Parathyroid adenoma (tissue), 2 donors: Measurements from ENCODE around the gene LPP.

Experiments
- H2AFZ ChIP-seq: fragments of 300-600 bp; sonication (generic); one replicate; pipeline ENCODE4 v1.7.0; 2017; ENCODE audit warnings: antibody characterized with exemption, mild to moderate bottlenecking
- H3K27ac ChIP-seq: fragments of 300-600 bp; sonication (generic); one replicate; pipeline ENCODE4 v1.7.0; 2017
- H3K27me3 ChIP-seq: fragments of 300-600 bp; sonication (generic); one replicate; pipeline ENCODE4 v1.7.0; 2017; ENCODE audit warnings: low read length; ENCODE audit not compliant: control insufficient read depth, insufficient read depth
- H3K36me3 ChIP-seq: fragments of 300-600 bp; sonication (generic); one replicate; pipeline ENCODE4 v1.7.0; 2017; ENCODE audit warnings: low read length; ENCODE audit not compliant: control insufficient read depth, insufficient read depth
- H3K4me1 ChIP-seq: fragments of 300-600 bp; sonication (generic); one replicate; pipeline ENCODE4 v1.7.0; 2017; ENCODE audit warnings: control low read depth
- H3K4me2 ChIP-seq: fragments of 300-600 bp; sonication (generic); one replicate; pipeline ENCODE4 v1.7.0; 2017; ENCODE audit warnings: low read length
- H3K4me3 ChIP-seq: fragments of 300-600 bp; sonication (generic); one replicate; pipeline ENCODE4 v1.7.0; 2017; ENCODE audit warnings: low read depth, low read length
- H3K79me2 ChIP-seq: fragments of 300-600 bp; sonication (generic); one replicate; pipeline ENCODE4 v1.7.0; 2017; ENCODE audit warnings: control low read depth
- H3K9ac ChIP-seq: fragments of 300-600 bp; sonication (generic); one replicate; pipeline ENCODE4 v1.7.0; 2017; ENCODE audit warnings: mild to moderate bottlenecking
- H3K9me3 ChIP-seq: fragments of 300-600 bp; sonication (generic); one replicate; pipeline ENCODE4 v1.7.0; 2017; ENCODE audit warnings: low read length; ENCODE audit not compliant: control insufficient read depth
- CTCF ChIP-seq: fragments of 300-600 bp; sonication (generic); IDR thresholded peaks from one replicate; pipeline ENCODE4 v1.7.0; 2017; ENCODE audit warnings: antibody characterized with exemption, mild to moderate bottlenecking
- donor health status: primary hyperparathyroidism.

LPP gene

GRCh38 chr3:188888321-188889053 is 734.5 kb downstream of the LPP start:
- Histone ChIP-seq H2AFZ (no peak overlapping the region), H3K4me2 (no peak overlapping the region), H3K36me3 (no peaks in the 10 kb centered on the region), H3K4me3 (no peak overlapping the region), H3K9me3 (no peaks in the 10 kb centered on the region), H3K79me2 (no peaks in the 10 kb centered on the region), H3K4me1 (no peaks in the 10 kb centered on the region), H3K27me3 (no peaks in the 10 kb centered on the region), H3K9ac (no peak overlapping the region), H3K27ac (no peak overlapping the region)
- no peak for TF ChIP-seq CTCF

GRCh38 chr3:188889054-188889491 is 735.1 kb downstream of the LPP start:
- H3K27ac ChIP-seq: no peak overlapping the region
- H3K9ac ChIP-seq: no peak overlapping the region
- H3K27me3 ChIP-seq: no peaks in the 10 kb centered on the region
- H3K4me1 ChIP-seq: no peaks in the 10 kb centered on the region
- H2AFZ ChIP-seq: no peak overlapping the region
- H3K4me2 ChIP-seq: no peak overlapping the region
- no peak overlapping the region for H3K4me3 ChIP-seq
- H3K79me2 ChIP-seq: no peaks in the 10 kb centered on the region
- no peak for TF ChIP-seq CTCF
- H3K36me3 ChIP-seq: no peaks in the 10 kb centered on the region
- no peaks in the 10 kb centered on the region for H3K9me3 ChIP-seq

- Histone ChIP-seq H3K4me1 (no peaks in the 10 kb centered on the region), H3K4me2 (no peak overlapping the region), H3K9me3 (no peaks in the 10 kb centered on the region), H2AFZ (no peak overlapping the region), H3K27ac (no peak overlapping the region), H3K36me3 (no peaks in the 10 kb centered on the region), H3K4me3 (no peak overlapping the region), H3K79me2 (no peaks in the 10 kb centered on the region), H3K9ac (no peak overlapping the region), H3K27me3 (no peaks in the 10 kb centered on the region)
- no peak for TF ChIP-seq CTCF
Observed at GRCh38 chr3:188890572-188891270, 736.8 kb downstream of the LPP start.

GRCh38 chr3:188899881-188900280 is 745.9 kb downstream of the LPP start:
- Histone ChIP-seq H3K4me1 (no peaks in the 10 kb centered on the region), H3K36me3 (no peaks in the 10 kb centered on the region), H3K4me2 (no peak overlapping the region), H3K27ac (no peak overlapping the region), H3K27me3 (no peaks in the 10 kb centered on the region), H3K79me2 (no peaks in the 10 kb centered on the region), H3K9me3 (no peaks in the 10 kb centered on the region), H3K4me3 (no peak overlapping the region), H3K9ac (no peak overlapping the region), H2AFZ (no peak overlapping the region)
- TF ChIP-seq CTCF: no peak
